H1 (cell line): Measurements from ENCODE around the gene CACNA1B. TPM values are rescaled to one million over a fixed set of nuclear protein-coding genes. Genes with fewer than 3 reads are reported as not detected.

Experiments
- CHD2 ChIP-seq: IDR thresholded peaks from 2 replicates; pipeline ENCODE4 v1.6.1; 2012; ENCODE audit warnings: low read length, improper control_type of control experiment
- E2F6 ChIP-seq: IDR thresholded peaks from 2 replicates; pipeline ENCODE4 v1.6.1; 2012; ENCODE audit warnings: inconsistent platforms
- EP300 ChIP-seq, 2 experiments: IDR thresholded peaks; 1 replicate in 1 of 2; 2 replicates in 1 of 2; pipeline ENCODE4 v1.6.1; 2011 to 2012; ENCODE audit warnings: low read depth in 2 of 2, low read length in 2 of 2, mild to moderate bottlenecking in 2 of 2, borderline replicate concordance in 1 of 2, inconsistent platforms in 1 of 2, moderate library complexity in 1 of 2
- PHF8 ChIP-seq: fragments of 200-600 bp; sonication (generic); conservative IDR thresholded peaks from 2 replicates; pipeline ENCODE4 v1.7.1; 2012; ENCODE audit warnings: low read depth, mild to moderate bottlenecking, inconsistent platforms, low read length, moderate library complexity
- RBBP5 ChIP-seq: IDR thresholded peaks from 2 replicates; pipeline ENCODE4 v1.7.1; 2012; ENCODE audit warnings: low read depth, mild to moderate bottlenecking, inconsistent platforms, low read length, moderate library complexity, borderline replicate concordance
- RNF2 ChIP-seq: fragments of 200-900, 300-1000 bp; sonication (generic); IDR thresholded peaks from 2 replicates; pipeline ENCODE4 v1.7.1; 2016; ENCODE audit warnings: borderline replicate concordance, low read depth, mild to moderate bottlenecking, antibody characterized with exemption, low read length; ENCODE audit not compliant: poor library complexity, severe bottlenecking; ENCODE audit errors: missing control alignments
- TBP ChIP-seq: IDR thresholded peaks from 2 replicates; pipeline ENCODE4 v1.6.1; 2011; ENCODE audit warnings: low read depth, low read length, improper control_type of control experiment
- polyA plus RNA-seq, 7 experiments: library from polyadenylated mRNA; depleted of rRNA in 3 of 7; stranded (reverse) in 5 of 7; unstranded in 2 of 7; fragments of >200 nt in 5 of 7; fragments of 200-250 nt in 2 of 7; gene quantifications; 1 replicate in 5 of 7; 2 replicates in 1 of 7; 4 replicates in 1 of 7; pipeline versions ENCODE4 v1.2.1 to v1.2.3, GENCODE V29; 2011 to 2013; ENCODE audit warnings: missing spikeins in 2 of 7, mixed read lengths in 2 of 7
- total RNA-seq: library from RNA; stranded (reverse); fragmentation: NEBNext Ultra II Directional; extraction: Animal tissue kit (Norgen Biotek cat#: 25700); gene quantifications from 2 replicates; pipeline ENCODE4 v1.2.1, GENCODE V29; 2021

The CACNA1B gene
- total and polyA plus RNA-seq, 2 of the 8 experiments (the other 6 are each of a cell fraction or from before 2014, with no cell fraction given): 1.5 to 5.7 TPM

GRCh38 chr9:137892424-137893191, 15.0 kb downstream of the CACNA1B start (continued):
- TF ChIP-seq EP300 (IDR thresholded peaks at IDR 0.05; ENCODE audit: borderline replicate concordance in 1 of 2, low read depth in 2 of 2, low read length in 2 of 2) (no peak), CHD2 (no peak), TBP (no peak), PHF8 (no peak), RNF2 (no peak), RBBP5 (no peak), E2F6 (no peak)
